HepG2 (cell line): ENCODE results near the gene DNAJC12. TPM values are rescaled to one million over a fixed set of nuclear protein-coding genes. Genes with fewer than 3 reads are reported as not detected.

ENCODE experiments used
- ATM ChIP-seq: fragments of 450-650 bp; IDR thresholded peaks from 2 replicates; pipeline ENCODE4 v1.7.1; 2017; ENCODE audit warnings: mild to moderate bottlenecking, borderline replicate concordance
- DPF2 ChIP-seq: sonication (generic); formaldehyde crosslinking; IDR thresholded peaks from 2 replicates; pipeline ENCODE4 v1.4.0; 2020; ENCODE audit warnings: mild to moderate bottlenecking, low read depth, missing genetic modification reagents, borderline replicate concordance
- HDAC1 ChIP-seq: sonication (generic); formaldehyde crosslinking; IDR thresholded peaks from 2 replicates; pipeline ENCODE4 v1.5.1; 2020; ENCODE audit warnings: mild to moderate bottlenecking, missing genetic modification reagents
- HDAC6 ChIP-seq: fragments of 200-600 bp; sonication (generic); IDR thresholded peaks from 2 replicates; pipeline ENCODE4 v1.7.0; 2017; ENCODE audit warnings: mild to moderate bottlenecking, antibody characterized with exemption, low read length, low read depth
- KLF6 ChIP-seq: IDR thresholded peaks from 2 replicates; pipeline ENCODE4 v1.8.0; 2016; ENCODE audit warnings: missing biosample characterization, missing genetic modification reagents
- MEIS1 ChIP-seq: sonication (generic); formaldehyde crosslinking; IDR thresholded peaks from 2 replicates; pipeline ENCODE4 v1.9.0; 2021; ENCODE audit warnings: mild to moderate bottlenecking, missing genetic modification reagents, moderate library complexity, borderline replicate concordance
- POLR2AphosphoS5 ChIP-seq: IDR thresholded peaks from 2 replicates; pipeline ENCODE4 v1.6.1; 2012; ENCODE audit warnings: low read depth, low read length
- PTBP1 ChIP-seq: fragments of 200-400 bp; formaldehyde crosslinking; IDR thresholded peaks from 2 replicates; pipeline ENCODE4 v1.6.1; 2018; ENCODE audit warnings: low read length, low read depth; ENCODE audit not compliant: poor library complexity, severe bottlenecking
- RFX1 ChIP-seq: fragments of 450-650 bp; IDR thresholded peaks from 2 replicates; pipeline ENCODE4 v1.6.1; 2017
- RNF219 ChIP-seq: sonication (generic); formaldehyde crosslinking; IDR thresholded peaks from 2 replicates; pipeline ENCODE4 v1.5.0; 2020; ENCODE audit warnings: mild to moderate bottlenecking, missing genetic modification reagents
- SAFB2 ChIP-seq: sonication (generic); formaldehyde crosslinking; IDR thresholded peaks from 2 replicates; pipeline ENCODE4 v1.5.1; 2020; ENCODE audit warnings: missing genetic modification reagents, low read depth, mild to moderate bottlenecking, borderline replicate concordance
- SMAD1 ChIP-seq: sonication (generic); formaldehyde crosslinking; IDR thresholded peaks from 2 replicates; pipeline ENCODE4 v1.4.0; 2020; ENCODE audit warnings: missing genetic modification reagents, low read depth, mild to moderate bottlenecking, borderline replicate concordance
- SP1 ChIP-seq, 2 experiments: fragments of 450-650 bp in 1 of 2; sonication (generic) in 1 of 2; formaldehyde crosslinking in 1 of 2; IDR thresholded peaks; 2 replicates each; pipeline versions ENCODE4 v1.4.0 to v1.6.1; 2016 to 2020; ENCODE audit warnings: missing genetic modification reagents in 1 of 2
- TCF12 ChIP-seq, 2 experiments: fragments of 450-650 bp in 1 of 2; sonication (generic) in 1 of 2; formaldehyde crosslinking in 1 of 2; IDR thresholded peaks; 2 replicates each; pipeline versions ENCODE4 v1.6.1 to v1.8.0; 2017 to 2022; ENCODE audit warnings: antibody characterized with exemption in 1 of 2, mild to moderate bottlenecking in 1 of 2, missing genetic modification reagents in 1 of 2, moderate library complexity in 1 of 2
- ZBTB2 ChIP-seq: sonication (generic); formaldehyde crosslinking; IDR thresholded peaks from 2 replicates; pipeline ENCODE4 v1.8.0; 2022; ENCODE audit warnings: low read depth, missing genetic modification reagents
- ZFP36L2 ChIP-seq: sonication (generic); formaldehyde crosslinking; IDR thresholded peaks from 2 replicates; pipeline ENCODE4 v1.4.0; 2020; ENCODE audit warnings: missing genetic modification reagents
- ZNF563 ChIP-seq: sonication (generic); formaldehyde crosslinking; IDR thresholded peaks from 2 replicates; pipeline ENCODE4 v1.8.0; 2022; ENCODE audit warnings: mild to moderate bottlenecking, moderate library complexity, missing genetic modification reagents
- ZNF569 ChIP-seq: sonication (generic); formaldehyde crosslinking; IDR thresholded peaks from 2 replicates; pipeline ENCODE4 v1.5.0; 2020; ENCODE audit warnings: mild to moderate bottlenecking, missing genetic modification reagents, moderate library complexity, borderline replicate concordance
- ZNF577 ChIP-seq: sonication (generic); formaldehyde crosslinking; IDR thresholded peaks from 2 replicates; pipeline ENCODE4 v1.4.0; 2020; ENCODE audit warnings: mild to moderate bottlenecking, low read depth, missing genetic modification reagents, borderline replicate concordance
- ZNF644 ChIP-seq: IDR thresholded peaks from 2 replicates; pipeline ENCODE4 v1.6.1; 2016; ENCODE audit warnings: low read depth
- ZNF747 ChIP-seq: sonication (generic); formaldehyde crosslinking; IDR thresholded peaks from 2 replicates; pipeline ENCODE4 v1.8.1; 2023; ENCODE audit warnings: missing genetic modification reagents, mild to moderate bottlenecking, borderline replicate concordance
- ZNF768 ChIP-seq: sonication (generic); formaldehyde crosslinking; IDR thresholded peaks from 2 replicates; pipeline ENCODE4 v1.4.0; 2020; ENCODE audit warnings: missing genetic modification reagents
- ZNF776 ChIP-seq: sonication (generic); formaldehyde crosslinking; IDR thresholded peaks from 2 replicates; pipeline ENCODE4 v1.4.0; 2020; ENCODE audit warnings: mild to moderate bottlenecking, missing genetic modification reagents
- ZNF788 ChIP-seq: sonication (generic); formaldehyde crosslinking; IDR thresholded peaks from 2 replicates; pipeline ENCODE4 v1.5.0; 2020; ENCODE audit warnings: mild to moderate bottlenecking, missing genetic modification reagents, borderline replicate concordance
- polyA plus RNA-seq, 8 experiments: library from polyadenylated mRNA; depleted of rRNA in 3 of 8; stranded (reverse) in 7 of 8; unstranded in 1 of 8; fragments of >200 nt; fragmentation: Illumina TruSeq in 4 of 8; extraction: Trizol in 4 of 8; gene quantifications; 2 replicates each; pipeline versions ENCODE4 v1.2.1 to v1.2.3, GENCODE V29; 2011 to 2016; ENCODE audit warnings: low read depth in 4 of 8, missing spikeins in 1 of 8, mixed read lengths in 1 of 8; ENCODE audit not compliant: insufficient read depth in 1 of 8
- total RNA-seq, 5 experiments: library from RNA; depleted of rRNA; stranded (reverse); fragments of >200 nt; fragmentation: Illumina TruSeq; extraction: Trizol; gene quantifications; 2 replicates each; pipeline ENCODE4 v1.2.3, GENCODE V29; 2016; ENCODE audit warnings: low read depth in 1 of 5

DNAJC12 gene
- total and polyA plus RNA-seq, 2 of the 13 experiments (the other 11 are each of a cell fraction or from before 2014, with no cell fraction given): 11.6 to 43.9 TPM

GRCh38 chr10:67849331-67850011 is 11.5 kb upstream of the DNAJC12 start (continued):
- TF ChIP-seq KLF6 (CRISPR knock-in tag) (peak; percentile 78), HDAC1 (CRISPR knock-in tag) (peak; percentile 72), ZNF563 (CRISPR knock-in tag) (peak; percentile 25; the same call in 1 of the 2 replicates), MEIS1 (no peak), DPF2 (CRISPR knock-in tag) (no peak), ZNF747 (CRISPR knock-in tag) (peak; percentile 76), ATM (no peak), ZNF569 (CRISPR knock-in tag) (no peak), ZNF577 (CRISPR knock-in tag) (no peak), PTBP1 (no peak), TCF12 (IDR thresholded peaks at IDR 0.05) (no peak), TCF12 (CRISPR knock-in tag; IDR thresholded peaks at IDR 0.05) (no peak), ZNF776 (CRISPR knock-in tag) (no peak), POLR2AphosphoS5 (peak; percentile 86), ZFP36L2 (CRISPR knock-in tag) (no peak), ZNF788 (no peak), SMAD1 (CRISPR knock-in tag) (no peak), ZNF644 (CRISPR knock-in tag) (no peak), HDAC6 (no peak), ZBTB2 (CRISPR knock-in tag) (no peak), RNF219 (CRISPR knock-in tag) (0 out of 2 replicates have a peak, but pooled peaks have one; percentile 75), SP1 (IDR thresholded peaks at IDR 0.05) (no peak; the same call in 1 of the 2 replicates), SP1 (CRISPR knock-in tag; IDR thresholded peaks at IDR 0.05) (peak; percentile 43; the same call in 1 of the 2 replicates), RFX1 (no peak), SAFB2 (no peak), ZNF768 (CRISPR knock-in tag) (no peak)
